ENCODE measurements around the gene SLC4A5.

DNA sequence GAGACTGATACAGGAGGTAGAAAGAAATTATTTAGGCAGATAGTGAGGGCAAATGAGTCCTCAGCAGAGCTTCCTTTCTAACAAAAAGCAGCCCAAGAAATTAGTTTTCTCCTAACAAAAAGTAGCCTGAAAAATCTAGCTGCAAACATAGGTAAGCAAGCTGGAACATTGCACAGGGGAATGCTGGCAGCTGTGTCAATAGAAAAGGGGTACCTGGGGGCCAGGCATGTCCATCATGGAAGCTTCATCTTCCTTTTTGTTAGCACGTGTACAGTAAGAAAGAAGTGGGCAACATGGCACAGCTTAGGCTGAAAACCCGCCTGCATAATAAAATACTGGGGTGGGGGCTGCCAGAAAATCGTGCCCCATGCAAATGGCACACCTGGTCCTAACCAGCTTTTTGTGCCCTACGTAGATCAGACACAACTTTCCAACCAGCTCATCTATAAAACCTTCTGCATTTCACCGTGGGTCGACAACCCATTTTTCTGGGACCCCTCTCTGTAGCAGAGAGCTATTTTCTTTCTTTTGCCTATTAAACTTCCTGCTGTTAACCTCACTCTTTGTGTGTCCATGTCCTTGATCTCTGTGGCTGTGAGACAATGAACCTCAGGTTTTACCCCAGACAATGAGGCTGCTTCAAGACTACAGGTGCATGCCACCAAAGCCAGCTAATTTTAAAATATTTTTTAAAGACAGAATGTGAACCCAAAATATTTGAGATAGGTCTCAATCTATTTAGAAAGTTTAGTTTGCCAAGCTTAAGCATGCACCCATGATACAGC, 151.4 kb downstream of the SLC4A5 start:
- TF ChIP-seq, protein P1, sequence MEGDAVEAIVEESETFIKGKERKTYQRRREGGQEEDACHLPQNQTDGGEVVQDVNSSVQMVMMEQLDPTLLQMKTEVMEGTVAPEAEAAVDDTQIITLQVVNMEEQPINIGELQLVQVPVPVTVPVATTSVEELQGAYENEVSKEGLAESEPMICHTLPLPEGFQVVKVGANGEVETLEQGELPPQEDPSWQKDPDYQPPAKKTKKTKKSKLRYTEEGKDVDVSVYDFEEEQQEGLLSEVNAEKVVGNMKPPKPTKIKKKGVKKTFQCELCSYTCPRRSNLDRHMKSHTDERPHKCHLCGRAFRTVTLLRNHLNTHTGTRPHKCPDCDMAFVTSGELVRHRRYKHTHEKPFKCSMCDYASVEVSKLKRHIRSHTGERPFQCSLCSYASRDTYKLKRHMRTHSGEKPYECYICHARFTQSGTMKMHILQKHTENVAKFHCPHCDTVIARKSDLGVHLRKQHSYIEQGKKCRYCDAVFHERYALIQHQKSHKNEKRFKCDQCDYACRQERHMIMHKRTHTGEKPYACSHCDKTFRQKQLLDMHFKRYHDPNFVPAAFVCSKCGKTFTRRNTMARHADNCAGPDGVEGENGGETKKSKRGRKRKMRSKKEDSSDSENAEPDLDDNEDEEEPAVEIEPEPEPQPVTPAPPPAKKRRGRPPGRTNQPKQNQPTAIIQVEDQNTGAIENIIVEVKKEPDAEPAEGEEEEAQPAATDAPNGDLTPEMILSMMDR (IDR thresholded peaks at IDR 0.05) = no peak
- no peak for TF ChIP-seq ZFX (IDR thresholded peaks at IDR 0.05; ENCODE audit: borderline replicate concordance)

All from 22Rv1 (cell line).